CD14-positive monocyte (primary cell): ENCODE data around the gene POLR1B. TPM values are rescaled to one million over a fixed set of nuclear protein-coding genes. Genes with fewer than 3 reads are reported as not detected.
"Not testable (repeated sequence)": the region's sequence is repeated elsewhere in the genome, so short reads cannot be mapped to it uniquely, and the experiment has no call there.

Experiments used
- DNase-seq, 3 donors: peaks; one replicate each; pipeline ENCODE4 v3.0.0-alpha.2; 2011 to 2022
- H2AFZ ChIP-seq: 2 replicates; pipeline ENCODE4 v1.6.0; 2012; ENCODE audit warnings: mild to moderate bottlenecking, low read depth, low read length, inconsistent platforms; ENCODE audit not compliant: insufficient read depth, poor library complexity, severe bottlenecking
- H3K27ac ChIP-seq, 2 donors: 1 replicate in 1 of 2; 2 replicates in 1 of 2; pipeline ENCODE4 v1.5.1; 2012 to 2013; ENCODE audit warnings: low read length in 2 of 2, control low read depth in 1 of 2, inconsistent platforms in 1 of 2, low read depth in 1 of 2, mild to moderate bottlenecking in 1 of 2
- H3K27me3 ChIP-seq, 2 donors: one replicate each; pipeline versions ENCODE4 v1.6.0 to v1.6.1; 2011 to 2013; ENCODE audit warnings: low read length in 2 of 2; ENCODE audit not compliant: control insufficient read depth in 2 of 2, insufficient read depth in 2 of 2
- H3K36me3 ChIP-seq, 2 donors: replicated peaks in 1 of 2; 1 replicate in 1 of 2; 2 replicates in 1 of 2; pipeline versions ENCODE4 v1.5.1 to v1.6.1; 2012 to 2013; ENCODE audit warnings: low read length in 2 of 2, control low read depth in 1 of 2, inconsistent platforms in 1 of 2, mild to moderate bottlenecking in 1 of 2; ENCODE audit not compliant: insufficient read depth in 2 of 2, control insufficient read depth in 1 of 2
- H3K4me1 ChIP-seq, 2 donors: 1 replicate in 1 of 2; 2 replicates in 1 of 2; pipeline versions ENCODE4 v1.5.1 to v1.6.1; 2012 to 2013; ENCODE audit warnings: low read length in 2 of 2, control low read depth in 1 of 2, inconsistent platforms in 1 of 2, mild to moderate bottlenecking in 1 of 2, moderate library complexity in 1 of 2; ENCODE audit not compliant: insufficient read depth in 2 of 2, control insufficient read depth in 1 of 2
- H3K4me2 ChIP-seq: replicated peaks from 2 replicates; pipeline ENCODE3; 2012; ENCODE audit warnings: low read length, moderate library complexity, mild to moderate bottlenecking; ENCODE audit not compliant: poor library complexity, severe bottlenecking; ENCODE audit errors: extremely low read depth
- H3K4me3 ChIP-seq, 3 experiments: fragments of 200-600 bp in 1 of 3; sonication (generic) in 1 of 3; replicated peaks in 1 of 3; 1 replicate in 2 of 3; 2 replicates in 1 of 3; pipeline ENCODE4 v1.5.1; 2011 to 2013; ENCODE audit warnings: low read length in 3 of 3, mild to moderate bottlenecking in 3 of 3, control low read depth in 2 of 3, low read depth in 2 of 3, inconsistent platforms in 1 of 3, moderate library complexity in 1 of 3
- H3K79me2 ChIP-seq: 2 replicates; pipeline ENCODE4 v1.6.0; 2012; ENCODE audit warnings: mild to moderate bottlenecking, control low read depth, inconsistent platforms, low read length, moderate library complexity; ENCODE audit not compliant: insufficient read depth
- H3K9ac ChIP-seq: 2 replicates; pipeline ENCODE4 v1.6.0; 2017; ENCODE audit warnings: low read length, mild to moderate bottlenecking; ENCODE audit not compliant: insufficient read depth, poor library complexity, severe bottlenecking
- H3K9me3 ChIP-seq, 2 donors: replicated peaks in 1 of 2; 1 replicate in 1 of 2; 2 replicates in 1 of 2; pipeline versions ENCODE4 v1.5.1 to v1.6.1; 2012 to 2013; ENCODE audit warnings: low read length in 2 of 2, control low read depth in 1 of 2; ENCODE audit not compliant: control insufficient read depth in 1 of 2, insufficient read depth in 1 of 2
- H4K20me1 ChIP-seq: 2 replicates; pipeline ENCODE4 v1.6.0; 2012; ENCODE audit warnings: mild to moderate bottlenecking, low read length, control low read depth, moderate library complexity; ENCODE audit not compliant: insufficient read depth
- H3K27ac Mint-ChIP-seq, 7 donors: one replicate each; pipeline ENCODE4 v1.8.0; 2020; ENCODE audit warnings: mild to moderate bottlenecking in 7 of 7, mixed read lengths in 7 of 7, moderate library complexity in 6 of 7, inconsistent platforms in 2 of 7
- H3K27me3 Mint-ChIP-seq, 3 donors: one replicate each; pipeline ENCODE4 v1.8.0; 2021 to 2022; ENCODE audit warnings: low read depth in 3 of 3, mild to moderate bottlenecking in 3 of 3, mixed read lengths in 3 of 3, moderate library complexity in 3 of 3, inconsistent platforms in 1 of 3
- H3K36me3 Mint-ChIP-seq, 2 donors: one replicate each; pipeline ENCODE4 v1.8.0; 2020; ENCODE audit warnings: mixed read lengths in 2 of 2, inconsistent platforms in 1 of 2, mild to moderate bottlenecking in 1 of 2
- H3K4me1 Mint-ChIP-seq: one replicate; pipeline ENCODE4 v1.8.0; 2020; ENCODE audit warnings: mild to moderate bottlenecking, mixed read lengths
- H3K4me3 Mint-ChIP-seq, 2 donors: one replicate each; pipeline ENCODE4 v1.8.0; 2020; ENCODE audit warnings: mild to moderate bottlenecking in 2 of 2, mixed read lengths in 2 of 2, moderate library complexity in 1 of 2
- H3K9me3 Mint-ChIP-seq, 7 donors: one replicate each; pipeline ENCODE4 v1.8.0; 2020 to 2022; ENCODE audit warnings: mixed read lengths in 7 of 7, mild to moderate bottlenecking in 6 of 7, moderate library complexity in 6 of 7, inconsistent platforms in 2 of 7
- WGBS: methylation state at CpG from one replicate; pipeline ENCODE4 v1.1.5; 2013; ENCODE audit warnings: missing lambda C conversion rate; ENCODE audit not compliant: insufficient coverage; 5-methylcytosine and 5-hydroxymethylcytosine counted together
- intact Hi-C, 2 donors: fragments of 100-400 bp; cut with micrococcal nuclease; formaldehyde crosslinking; loops; one replicate each; pipeline versions ENCODE4 v1.15.0 to v1.15.1; 2023
- polyA plus RNA-seq, 3 donors: library from polyadenylated mRNA; depleted of rRNA in 1 of 3; unstranded in 2 of 3; stranded (reverse) in 1 of 3; fragments of 300-500 nt in 2 of 3; fragments of >200 nt in 1 of 3; fragmentation: Illumina TruSeq in 2 of 3; gene quantifications; 1 replicate in 2 of 3; 2 replicates in 1 of 3; pipeline ENCODE4 v1.2.3, GENCODE V29; 2012 to 2021
- TF ChIP-seq, protein P1 (sequence below): fragments of 200-600 bp; IDR thresholded peaks from one replicate; pipeline ENCODE4 v1.8.0; 2022; ENCODE audit warnings: antibody characterized with exemption, mild to moderate bottlenecking

The POLR1B gene
- polyA plus RNA-seq, 3 donors = 5.2 to 6.3 (median 5.3) TPM

DNA sequence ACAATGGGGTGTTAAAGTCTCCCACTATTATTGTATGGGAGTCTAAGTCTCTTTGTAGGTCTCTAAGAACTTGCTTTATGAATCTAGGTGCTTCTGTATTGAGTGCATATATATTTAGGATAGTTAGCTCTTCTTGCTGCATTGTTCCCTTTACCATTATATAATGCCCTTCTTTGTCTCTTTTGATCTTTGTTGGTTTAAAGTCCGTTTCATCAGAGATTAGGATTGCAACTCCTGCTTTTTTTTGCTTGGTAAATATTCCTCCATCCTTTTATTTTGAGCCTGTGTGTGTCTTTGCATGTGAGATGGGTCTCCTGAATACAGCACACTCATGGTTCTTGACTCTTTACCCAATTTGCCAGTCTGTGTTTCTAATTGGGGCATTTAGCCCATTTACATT, 70.0 kb downstream of the POLR1B start:
- H3K36me3 Mint-ChIP-seq, H3K4me3 ChIP-seq, H3K27me3 ChIP-seq, DNase-seq, H3K9ac ChIP-seq, H4K20me1 ChIP-seq, intact Hi-C loops, H3K27ac ChIP-seq, H3K9me3 Mint-ChIP-seq, H3K4me1 ChIP-seq, H3K27me3 Mint-ChIP-seq, H3K27ac Mint-ChIP-seq, H3K36me3 ChIP-seq, H3K9me3 ChIP-seq, H3K4me1 Mint-ChIP-seq, H2AFZ ChIP-seq, H3K79me2 ChIP-seq, H3K4me3 Mint-ChIP-seq, H3K4me2 ChIP-seq: not testable (repeated sequence)
- WGBS = no CpG with 5 or more reads among the region's 1 CpG

DNA sequence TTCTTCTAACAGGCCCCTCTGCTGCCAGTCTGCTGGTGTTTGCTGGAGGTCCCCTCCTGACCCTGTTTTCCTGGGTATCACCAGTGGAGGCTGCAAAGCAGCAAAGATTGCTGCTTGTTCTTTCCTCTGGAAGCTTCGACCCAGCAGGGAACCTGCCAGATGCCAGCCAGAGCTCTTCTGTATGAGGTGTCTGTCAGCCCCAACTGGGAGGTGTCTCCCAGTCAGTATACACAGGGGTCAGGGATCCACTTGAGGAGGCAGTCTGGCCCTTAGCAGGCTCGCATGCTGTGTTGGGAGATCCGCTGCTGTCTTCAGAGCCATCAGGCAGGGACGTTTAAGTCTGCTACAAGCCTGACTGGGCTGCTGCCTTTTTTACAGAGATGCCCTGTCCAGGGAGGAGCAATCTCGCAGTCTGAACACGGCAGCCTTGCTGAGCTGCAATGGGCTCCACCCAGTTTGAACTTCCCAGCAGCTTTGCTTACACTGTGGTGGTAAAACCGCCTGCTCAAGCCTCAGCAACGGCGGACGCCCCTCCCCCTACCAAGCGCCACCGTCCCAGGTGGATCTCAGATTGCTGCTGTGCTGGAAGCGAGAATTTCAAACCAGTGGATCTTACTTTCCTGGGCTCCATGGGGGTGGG, 72.1 kb downstream of the POLR1B start:
- Mint-ChIP-seq H3K9me3 (peaks cover 0 to 4% (median 3%) of the 10 kb centered on the region in 7 donors), H3K36me3 (peaks cover 0 to 1% of the 10 kb centered on the region in 2 donors), H3K27me3 (peaks cover 0 to 7% (median 1%) of the 10 kb centered on the region in 3 donors), H3K27ac (no peak overlapping the region), H3K4me1 (peaks cover 20% of the 10 kb centered on the region), H3K4me3 (no peak overlapping the region)
- no peaks in the 10 kb centered on the region for H4K20me1 ChIP-seq
- no peak overlapping the region for H3K27ac ChIP-seq
- no peak overlapping the region for H2AFZ ChIP-seq
- TF ChIP-seq, protein P1, sequence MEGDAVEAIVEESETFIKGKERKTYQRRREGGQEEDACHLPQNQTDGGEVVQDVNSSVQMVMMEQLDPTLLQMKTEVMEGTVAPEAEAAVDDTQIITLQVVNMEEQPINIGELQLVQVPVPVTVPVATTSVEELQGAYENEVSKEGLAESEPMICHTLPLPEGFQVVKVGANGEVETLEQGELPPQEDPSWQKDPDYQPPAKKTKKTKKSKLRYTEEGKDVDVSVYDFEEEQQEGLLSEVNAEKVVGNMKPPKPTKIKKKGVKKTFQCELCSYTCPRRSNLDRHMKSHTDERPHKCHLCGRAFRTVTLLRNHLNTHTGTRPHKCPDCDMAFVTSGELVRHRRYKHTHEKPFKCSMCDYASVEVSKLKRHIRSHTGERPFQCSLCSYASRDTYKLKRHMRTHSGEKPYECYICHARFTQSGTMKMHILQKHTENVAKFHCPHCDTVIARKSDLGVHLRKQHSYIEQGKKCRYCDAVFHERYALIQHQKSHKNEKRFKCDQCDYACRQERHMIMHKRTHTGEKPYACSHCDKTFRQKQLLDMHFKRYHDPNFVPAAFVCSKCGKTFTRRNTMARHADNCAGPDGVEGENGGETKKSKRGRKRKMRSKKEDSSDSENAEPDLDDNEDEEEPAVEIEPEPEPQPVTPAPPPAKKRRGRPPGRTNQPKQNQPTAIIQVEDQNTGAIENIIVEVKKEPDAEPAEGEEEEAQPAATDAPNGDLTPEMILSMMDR = no peak
- no peak overlapping the region for H3K9ac ChIP-seq
- no peak for DNase-seq
- no peaks in the 10 kb centered on the region for H3K36me3 ChIP-seq
- no peak overlapping the region for H3K4me2 ChIP-seq
- H3K4me1 ChIP-seq = peaks cover 23 to 27% of the 10 kb centered on the region in 2 donors
- H3K9me3 ChIP-seq = no peaks in the 10 kb centered on the region
- no peak overlapping the region for H3K4me3 ChIP-seq
- intact Hi-C loops = no loop called here
- WGBS = 83% methylated on average over 12 of the region's 13 CpGs
- H3K27me3 ChIP-seq = no peaks in the 10 kb centered on the region
- no peaks in the 10 kb centered on the region for H3K79me2 ChIP-seq
